Astrocyte (in vitro differentiated cells and primary cell): ENCODE data around the gene HDGF.

Source experiments
- EZH2 ChIP-seq: IDR thresholded peaks from 2 replicates; pipeline ENCODE4 v1.6.1; 2012; ENCODE audit warnings: mild to moderate bottlenecking, low read length, inconsistent platforms; ENCODE audit not compliant: insufficient read depth
- TF ChIP-seq, protein P1 (sequence below): IDR thresholded peaks from 2 replicates; pipeline ENCODE4 v1.5.1; 2011; ENCODE audit warnings: low read depth, mild to moderate bottlenecking, inconsistent platforms, low read length, moderate library complexity; ENCODE audit not compliant: insufficient read depth

- TF ChIP-seq, protein P1, sequence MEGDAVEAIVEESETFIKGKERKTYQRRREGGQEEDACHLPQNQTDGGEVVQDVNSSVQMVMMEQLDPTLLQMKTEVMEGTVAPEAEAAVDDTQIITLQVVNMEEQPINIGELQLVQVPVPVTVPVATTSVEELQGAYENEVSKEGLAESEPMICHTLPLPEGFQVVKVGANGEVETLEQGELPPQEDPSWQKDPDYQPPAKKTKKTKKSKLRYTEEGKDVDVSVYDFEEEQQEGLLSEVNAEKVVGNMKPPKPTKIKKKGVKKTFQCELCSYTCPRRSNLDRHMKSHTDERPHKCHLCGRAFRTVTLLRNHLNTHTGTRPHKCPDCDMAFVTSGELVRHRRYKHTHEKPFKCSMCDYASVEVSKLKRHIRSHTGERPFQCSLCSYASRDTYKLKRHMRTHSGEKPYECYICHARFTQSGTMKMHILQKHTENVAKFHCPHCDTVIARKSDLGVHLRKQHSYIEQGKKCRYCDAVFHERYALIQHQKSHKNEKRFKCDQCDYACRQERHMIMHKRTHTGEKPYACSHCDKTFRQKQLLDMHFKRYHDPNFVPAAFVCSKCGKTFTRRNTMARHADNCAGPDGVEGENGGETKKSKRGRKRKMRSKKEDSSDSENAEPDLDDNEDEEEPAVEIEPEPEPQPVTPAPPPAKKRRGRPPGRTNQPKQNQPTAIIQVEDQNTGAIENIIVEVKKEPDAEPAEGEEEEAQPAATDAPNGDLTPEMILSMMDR: no peak
- no peak for TF ChIP-seq EZH2
Measured at GRCh38 chr1:156795787-156796186, 44.3 kb upstream of the HDGF start.
